GM12878 (cell line): ENCODE results near the gene DISC1. TPM values are rescaled to one million over a fixed set of nuclear protein-coding genes. Genes with fewer than 3 reads are reported as not detected.

Experiments used
- ATAC-seq: fragments of 200-7000 bp; cut with Tn5 transposase; 3 replicates; pipeline ENCODE4 v1.9.1; 2020; ENCODE audit warnings: mild to moderate bottlenecking, moderate library complexity
- BruUV-seq: library from RNA; stranded (reverse); fragments of 400-500 nt; replicated peaks from 2 replicates; lab custom pipeline; 2021; lab: Mats Ljungman, UMichigan
- CTCF ChIA-PET: fragments of 300-600 bp; sonication (Branson Sonifier 250); formaldehyde crosslinking; extraction: SDS; loops from one replicate; lab custom pipeline; 2021; ENCODE audit warnings: inconsistent platforms; lab: Yijun Ruan, JAX
- POLR2A ChIA-PET: fragments of 350-600 bp; formaldehyde crosslinking; extraction: SDS; loops from one replicate; lab custom pipeline; 2021; ENCODE audit warnings: inconsistent platforms; lab: Charles Lee
- RAD21 ChIA-PET: fragments of 300-600 bp; sonication (Branson Sonifier 250); formaldehyde crosslinking; loops from one replicate; lab custom pipeline; 2023; ENCODE audit warnings: antibody characterized with exemption; ENCODE audit not compliant: unreplicated experiment; lab: Charles Lee
- SMC1A ChIA-PET: fragments of 300-600 bp; sonication (Branson Sonifier 250); formaldehyde crosslinking; loops from one replicate; lab custom pipeline; 2023; ENCODE audit not compliant: unreplicated experiment, uncharacterized antibody; lab: Charles Lee
- DNase-seq: peaks from one replicate; pipeline ENCODE4 v3.0.0-alpha.2; 2011; ENCODE audit warnings: low read depth, low spot score
- FAIRE-seq: peaks from 3 replicates; lab custom pipeline; 2011; peaks lifted over from hg19 to GRCh38; lab: Jason Lieb, UNC
- H2AFZ ChIP-seq: 2 replicates; pipeline ENCODE4 v1.6.0; 2011; ENCODE audit warnings: low read depth, low read length, control low read depth; ENCODE audit not compliant: control insufficient read depth
- H3K27ac ChIP-seq: 2 replicates; pipeline ENCODE4 v1.5.1; 2011; ENCODE audit warnings: control low read depth; ENCODE audit not compliant: control insufficient read depth, insufficient read depth
- H3K27me3 ChIP-seq, 2 experiments: replicated peaks in 1 of 2; 2 replicates each; pipeline versions ENCODE4 v1.6.0 to v1.6.1; 2011; ENCODE audit warnings: low read length in 1 of 2; ENCODE audit not compliant: control insufficient read depth in 2 of 2, insufficient read depth in 2 of 2
- H3K36me3 ChIP-seq, 2 experiments: 2 replicates each; pipeline ENCODE4 v1.5.1; 2011; ENCODE audit warnings: low read length in 1 of 2; ENCODE audit not compliant: control insufficient read depth in 2 of 2, insufficient read depth in 2 of 2
- H3K4me1 ChIP-seq: 2 replicates; pipeline ENCODE4 v1.6.1; 2011; ENCODE audit warnings: mild to moderate bottlenecking, low read length, moderate library complexity, mixed read lengths; ENCODE audit not compliant: control insufficient read depth, insufficient read depth
- H3K4me2 ChIP-seq: 2 replicates; pipeline ENCODE4 v1.6.0; 2011; ENCODE audit warnings: control low read depth; ENCODE audit not compliant: control insufficient read depth, insufficient read depth
- H3K4me3 ChIP-seq: fragments of 200-600 bp; sonication (generic); 2 replicates; pipeline ENCODE4 v1.5.1; 2016
- H3K79me2 ChIP-seq: 2 replicates; pipeline ENCODE4 v1.6.0; 2011; ENCODE audit warnings: low read length; ENCODE audit not compliant: control insufficient read depth, insufficient read depth
- H3K9ac ChIP-seq: 2 replicates; pipeline ENCODE4 v1.8.0; 2011; ENCODE audit warnings: low read length, control low read depth, mixed read lengths; ENCODE audit not compliant: control insufficient read depth, insufficient read depth
- H3K9me3 ChIP-seq: replicated peaks from 3 replicates; pipeline ENCODE4 v1.5.1; 2011; ENCODE audit warnings: mild to moderate bottlenecking, low read length; ENCODE audit not compliant: control insufficient read depth, insufficient read depth
- H4K20me1 ChIP-seq: 2 replicates; pipeline ENCODE4 v1.6.0; 2011; ENCODE audit not compliant: control insufficient read depth, insufficient read depth
- CBFB ChIP-seq: IDR thresholded peaks from 2 replicates; pipeline ENCODE4 v1.6.1; 2016; ENCODE audit warnings: antibody characterized with exemption, low read depth
- CREM ChIP-seq: IDR thresholded peaks from 2 replicates; pipeline ENCODE4 v1.6.1; 2014; ENCODE audit warnings: antibody characterized with exemption, low read depth
- MTA2 ChIP-seq: fragments of 450-650 bp; IDR thresholded peaks from 2 replicates; pipeline ENCODE4 v1.6.1; 2016; ENCODE audit warnings: low read depth, mild to moderate bottlenecking, moderate library complexity
- RCOR1 ChIP-seq: conservative IDR thresholded peaks from 2 replicates; pipeline ENCODE4 v1.6.1; 2012; ENCODE audit warnings: low read depth, low read length, improper control_type of control experiment
- STAT1 ChIP-seq: fragments of 450-650 bp; conservative IDR thresholded peaks from 2 replicates; pipeline ENCODE4 v1.6.1; 2014; ENCODE audit warnings: antibody characterized with exemption, mild to moderate bottlenecking
- WGBS: methylation state at CpG from one replicate; pipeline ENCODE4 v1.1.6; 2016; ENCODE audit warnings: low lambda C conversion rate; ENCODE audit not compliant: insufficient replicate concordance, insufficient coverage; ENCODE audit errors: missing lambda C conversion rate; 5-methylcytosine and 5-hydroxymethylcytosine counted together
- in situ Hi-C: fragments of 300-500 bp; cut with MboI; formaldehyde crosslinking; loops from 9 replicates; pipeline ENCODE4 v1.14.3; 2018; ENCODE audit warnings: mixed read lengths
- intact Hi-C: fragments of 100-400 bp; cut with micrococcal nuclease; formaldehyde crosslinking; loops from one replicate; pipeline ENCODE4 v1.14.2; 2022; ENCODE audit not compliant: unreplicated experiment
- polyA plus RNA-seq, 11 experiments: library from polyadenylated mRNA; depleted of rRNA in 4 of 11; unstranded in 6 of 11; stranded (reverse) in 5 of 11; fragments of >200 nt; fragmentation: Nextera tagmentation in 4 of 11; fragmentation: Illumina TruSeq in 1 of 11; extraction: Ambion mirVana in 4 of 11; extraction: Trizol in 1 of 11; gene quantifications; 1 replicate in 1 of 11; 2 replicates in 10 of 11; pipeline versions ENCODE4 v1.2.1 to v1.2.3, GENCODE V29; 2011 to 2016; ENCODE audit warnings: inconsistent platforms in 2 of 11, missing spikeins in 2 of 11, low read depth in 1 of 11
- total RNA-seq, 4 experiments: library from RNA; depleted of rRNA in 3 of 4; stranded (reverse); fragments of >200 nt in 3 of 4; fragmentation: Illumina TruSeq in 1 of 4; extraction: Trizol in 1 of 4; gene quantifications; 2 replicates each; pipeline versions ENCODE4 v1.2.1 to v1.2.3, GENCODE V29; 2013 to 2021
- TF ChIP-seq, protein P1 (sequence below): fragments of 450-650 bp; conservative IDR thresholded peaks from 2 replicates; pipeline ENCODE4 v1.6.1; 2017; ENCODE audit warnings: mild to moderate bottlenecking, moderate library complexity
- TF ChIP-seq, protein P2 (sequence below): IDR thresholded peaks from 2 replicates; pipeline ENCODE4 v1.6.1; 2011; ENCODE audit warnings: borderline replicate concordance, low read depth, mild to moderate bottlenecking, moderate library complexity, low read length; ENCODE audit not compliant: insufficient read depth, poor library complexity, severe bottlenecking
- TF ChIP-seq, protein P3 (sequence below): fragments of 150-350 bp; IDR thresholded peaks from 2 replicates; pipeline ENCODE4 v1.6.1; 2016; ENCODE audit warnings: low read depth, low read length

Gene DISC1
- total and polyA plus RNA-seq, 10 of the 15 experiments (the other 5 are each of a cell fraction or from before 2014, with no cell fraction given): 0.05 to 0.72 (median 0.19) TPM; not detected in 1

DNA sequence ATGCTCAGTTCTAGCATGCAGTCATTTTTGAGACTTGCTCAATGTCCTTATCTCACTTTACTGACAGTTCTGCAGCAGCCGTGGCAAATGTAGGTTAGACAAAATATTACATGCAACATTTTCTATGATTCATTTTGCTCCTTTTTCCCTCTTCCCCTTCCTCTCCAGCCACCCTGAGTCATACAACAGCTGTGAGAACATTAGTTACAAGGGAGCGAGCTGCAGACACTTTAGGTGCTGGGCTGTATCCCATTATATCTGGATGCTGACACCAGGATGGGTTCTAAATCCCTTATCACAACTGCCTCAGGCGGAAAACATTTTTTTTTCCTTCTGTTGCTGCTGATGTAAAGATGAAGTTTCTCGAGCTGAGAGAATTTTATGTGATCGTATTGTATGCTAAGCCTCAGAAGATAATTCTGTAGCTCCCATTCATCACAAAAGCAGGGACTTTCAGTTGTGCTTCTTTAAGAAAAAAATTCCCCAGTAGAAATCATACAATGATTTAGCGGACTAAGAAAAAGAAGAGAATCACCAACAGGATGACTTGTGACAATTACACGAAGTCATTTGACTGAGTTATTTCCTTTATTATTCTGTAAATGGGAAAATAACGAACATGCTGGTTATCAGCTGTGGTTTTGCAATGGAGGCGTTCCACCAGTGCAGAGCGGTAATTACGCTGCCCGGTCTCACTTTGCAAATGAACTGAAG lies 345.0 kb downstream of the DISC1 start:
- WGBS: 46% methylated on average over 12 of the region's 12 CpGs
- ChIA-PET POLR2A (no interaction called here), RAD21 (no interaction called here), CTCF (no interaction called here), SMC1A (no interaction called here)
- Histone ChIP-seq H3K9ac (no peak overlapping the region), H3K27ac (no peak overlapping the region), H4K20me1 (no peaks in the 10 kb centered on the region), H3K9me3 (no peaks in the 10 kb centered on the region), H3K79me2 (no peaks in the 10 kb centered on the region), H3K4me1 (no peaks in the 10 kb centered on the region), H3K4me2 (no peak overlapping the region), H3K27me3 (no peaks in the 10 kb centered on the region), H3K4me3 (no peak overlapping the region), H2AFZ (no peak overlapping the region), H3K36me3 (no peaks in the 10 kb centered on the region)
- no peak for ATAC-seq
- no peak for FAIRE-seq
- in situ Hi-C loops: no loop called here
- intact Hi-C loops: no loop called here
- no TSS peak for BruUV-seq
- peak; percentile 26; the same call in 1 of the 2 replicates for TF ChIP-seq MTA2
- TF ChIP-seq, protein P1, sequence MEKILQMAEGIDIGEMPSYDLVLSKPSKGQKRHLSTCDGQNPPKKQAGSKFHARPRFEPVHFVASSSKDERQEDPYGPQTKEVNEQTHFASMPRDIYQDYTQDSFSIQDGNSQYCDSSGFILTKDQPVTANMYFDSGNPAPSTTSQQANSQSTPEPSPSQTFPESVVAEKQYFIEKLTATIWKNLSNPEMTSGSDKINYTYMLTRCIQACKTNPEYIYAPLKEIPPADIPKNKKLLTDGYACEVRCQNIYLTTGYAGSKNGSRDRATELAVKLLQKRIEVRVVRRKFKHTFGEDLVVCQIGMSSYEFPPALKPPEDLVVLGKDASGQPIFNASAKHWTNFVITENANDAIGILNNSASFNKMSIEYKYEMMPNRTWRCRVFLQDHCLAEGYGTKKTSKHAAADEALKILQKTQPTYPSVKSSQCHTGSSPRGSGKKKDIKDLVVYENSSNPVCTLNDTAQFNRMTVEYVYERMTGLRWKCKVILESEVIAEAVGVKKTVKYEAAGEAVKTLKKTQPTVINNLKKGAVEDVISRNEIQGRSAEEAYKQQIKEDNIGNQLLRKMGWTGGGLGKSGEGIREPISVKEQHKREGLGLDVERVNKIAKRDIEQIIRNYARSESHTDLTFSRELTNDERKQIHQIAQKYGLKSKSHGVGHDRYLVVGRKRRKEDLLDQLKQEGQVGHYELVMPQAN: no peak
- DNase-seq: no peak

DNA sequence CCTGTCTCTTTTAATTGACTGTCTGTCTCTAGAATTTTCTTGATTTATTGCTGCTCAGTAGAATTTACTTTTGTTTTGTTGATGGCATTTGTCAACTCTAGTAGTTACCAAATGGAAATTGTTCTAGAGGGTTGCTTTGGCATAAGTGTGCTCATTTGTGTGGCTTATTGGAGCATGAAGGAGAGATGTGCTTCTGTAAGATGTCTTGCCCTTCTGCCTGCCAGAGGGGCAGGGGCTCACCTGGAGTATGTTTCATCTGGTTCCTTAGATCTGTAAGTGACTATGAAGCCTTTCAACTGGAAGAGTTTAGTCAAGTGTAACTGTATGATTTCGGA lies 345.5 kb downstream of the DISC1 start:
- Histone ChIP-seq H3K36me3 (no peaks in the 10 kb centered on the region), H3K27me3 (no peaks in the 10 kb centered on the region), H3K4me2 (no peak overlapping the region), H3K79me2 (no peaks in the 10 kb centered on the region), H3K27ac (no peak overlapping the region), H4K20me1 (no peaks in the 10 kb centered on the region), H3K4me3 (no peak overlapping the region), H3K4me1 (no peaks in the 10 kb centered on the region), H3K9me3 (no peaks in the 10 kb centered on the region), H2AFZ (no peak overlapping the region), H3K9ac (no peak overlapping the region)
- ChIA-PET POLR2A (no interaction called here), RAD21 (no interaction called here), SMC1A (no interaction called here), CTCF (no interaction called here)
- DNase-seq: no peak
- ATAC-seq: no peak
- no TSS peak for BruUV-seq
- no peak for FAIRE-seq
- 0% methylated on average over 1 of the region's 1 CpG for WGBS
- intact Hi-C loops: no loop called here
- in situ Hi-C loops: no loop called here
- TF ChIP-seq RCOR1 (no peak), STAT1 (no peak), CREM (no peak), CBFB (no peak)
- TF ChIP-seq, protein P2, sequence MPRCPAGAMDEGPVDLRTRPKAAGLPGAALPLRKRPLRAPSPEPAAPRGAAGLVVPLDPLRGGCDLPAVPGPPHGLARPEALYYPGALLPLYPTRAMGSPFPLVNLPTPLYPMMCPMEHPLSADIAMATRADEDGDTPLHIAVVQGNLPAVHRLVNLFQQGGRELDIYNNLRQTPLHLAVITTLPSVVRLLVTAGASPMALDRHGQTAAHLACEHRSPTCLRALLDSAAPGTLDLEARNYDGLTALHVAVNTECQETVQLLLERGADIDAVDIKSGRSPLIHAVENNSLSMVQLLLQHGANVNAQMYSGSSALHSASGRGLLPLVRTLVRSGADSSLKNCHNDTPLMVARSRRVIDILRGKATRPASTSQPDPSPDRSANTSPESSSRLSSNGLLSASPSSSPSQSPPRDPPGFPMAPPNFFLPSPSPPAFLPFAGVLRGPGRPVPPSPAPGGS: no peak
- TF ChIP-seq, protein P3, sequence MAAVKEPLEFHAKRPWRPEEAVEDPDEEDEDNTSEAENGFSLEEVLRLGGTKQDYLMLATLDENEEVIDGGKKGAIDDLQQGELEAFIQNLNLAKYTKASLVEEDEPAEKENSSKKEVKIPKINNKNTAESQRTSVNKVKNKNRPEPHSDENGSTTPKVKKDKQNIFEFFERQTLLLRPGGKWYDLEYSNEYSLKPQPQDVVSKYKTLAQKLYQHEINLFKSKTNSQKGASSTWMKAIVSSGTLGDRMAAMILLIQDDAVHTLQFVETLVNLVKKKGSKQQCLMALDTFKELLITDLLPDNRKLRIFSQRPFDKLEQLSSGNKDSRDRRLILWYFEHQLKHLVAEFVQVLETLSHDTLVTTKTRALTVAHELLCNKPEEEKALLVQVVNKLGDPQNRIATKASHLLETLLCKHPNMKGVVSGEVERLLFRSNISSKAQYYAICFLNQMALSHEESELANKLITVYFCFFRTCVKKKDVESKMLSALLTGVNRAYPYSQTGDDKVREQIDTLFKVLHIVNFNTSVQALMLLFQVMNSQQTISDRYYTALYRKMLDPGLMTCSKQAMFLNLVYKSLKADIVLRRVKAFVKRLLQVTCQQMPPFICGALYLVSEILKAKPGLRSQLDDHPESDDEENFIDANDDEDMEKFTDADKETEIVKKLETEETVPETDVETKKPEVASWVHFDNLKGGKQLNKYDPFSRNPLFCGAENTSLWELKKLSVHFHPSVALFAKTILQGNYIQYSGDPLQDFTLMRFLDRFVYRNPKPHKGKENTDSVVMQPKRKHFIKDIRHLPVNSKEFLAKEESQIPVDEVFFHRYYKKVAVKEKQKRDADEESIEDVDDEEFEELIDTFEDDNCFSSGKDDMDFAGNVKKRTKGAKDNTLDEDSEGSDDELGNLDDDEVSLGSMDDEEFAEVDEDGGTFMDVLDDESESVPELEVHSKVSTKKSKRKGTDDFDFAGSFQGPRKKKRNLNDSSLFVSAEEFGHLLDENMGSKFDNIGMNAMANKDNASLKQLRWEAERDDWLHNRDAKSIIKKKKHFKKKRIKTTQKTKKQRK: no peak
